ENCODE measurements around the gene GABRB3. TPM values are rescaled to one million over a fixed set of nuclear protein-coding genes. Genes with fewer than 3 reads are reported as not detected.

Gene GABRB3
- total RNA-seq, 2 donors from 2014 or later: 0.72 to 1.1 TPM

DNA sequence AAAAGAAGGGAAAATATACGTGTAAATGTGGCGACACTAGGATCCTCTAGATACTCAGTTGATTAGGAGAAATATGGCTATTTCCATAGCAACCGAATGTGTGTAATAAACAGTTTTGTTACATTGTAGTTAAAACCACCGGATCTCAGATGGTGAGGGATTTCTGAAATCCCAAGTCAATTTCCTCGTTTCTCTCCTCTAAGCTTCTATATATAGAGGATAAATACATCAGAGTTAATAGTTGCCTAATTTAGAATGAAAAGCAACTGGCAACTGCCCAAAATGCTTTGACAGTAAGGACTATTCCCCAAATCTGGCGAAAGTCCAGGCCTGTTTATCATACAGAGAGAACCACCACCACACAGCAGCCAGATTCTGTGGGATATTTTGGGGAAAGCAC, 112.6 kb downstream of the GABRB3 start:
- intact Hi-C loops (cut with DNase I): no loop called here
- DNase-seq: no peak

DNA sequence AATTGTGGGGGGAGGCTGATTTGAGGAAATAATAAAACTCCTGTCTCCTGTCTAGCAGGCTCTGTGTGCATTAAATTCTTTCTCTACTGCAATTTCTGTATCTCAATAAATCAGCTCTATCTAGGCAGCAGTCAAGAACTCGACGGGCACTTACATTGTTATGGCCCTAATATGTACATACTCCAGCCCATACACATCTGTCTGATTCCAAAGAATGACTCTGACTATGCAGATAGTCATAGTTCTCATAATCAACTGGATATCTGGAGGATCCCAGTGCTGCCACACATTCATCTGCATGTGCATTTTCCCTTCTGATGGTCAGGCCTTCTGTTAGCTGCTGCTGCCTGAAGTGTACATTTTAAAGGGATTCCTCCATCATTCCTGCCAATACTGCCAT, 114.6 kb downstream of the GABRB3 start:
- H3K4me3 ChIP-seq: no peak overlapping the region
- H3K36me3 ChIP-seq: no peaks in the 10 kb centered on the region
- DNase-seq: no peak
- H3K9ac ChIP-seq (ENCODE audit: low read depth in 2 of 2, low read length in 2 of 2): no peak overlapping the region
- no peaks in the 10 kb centered on the region for H3K9me3 ChIP-seq
- TF ChIP-seq, protein P1, sequence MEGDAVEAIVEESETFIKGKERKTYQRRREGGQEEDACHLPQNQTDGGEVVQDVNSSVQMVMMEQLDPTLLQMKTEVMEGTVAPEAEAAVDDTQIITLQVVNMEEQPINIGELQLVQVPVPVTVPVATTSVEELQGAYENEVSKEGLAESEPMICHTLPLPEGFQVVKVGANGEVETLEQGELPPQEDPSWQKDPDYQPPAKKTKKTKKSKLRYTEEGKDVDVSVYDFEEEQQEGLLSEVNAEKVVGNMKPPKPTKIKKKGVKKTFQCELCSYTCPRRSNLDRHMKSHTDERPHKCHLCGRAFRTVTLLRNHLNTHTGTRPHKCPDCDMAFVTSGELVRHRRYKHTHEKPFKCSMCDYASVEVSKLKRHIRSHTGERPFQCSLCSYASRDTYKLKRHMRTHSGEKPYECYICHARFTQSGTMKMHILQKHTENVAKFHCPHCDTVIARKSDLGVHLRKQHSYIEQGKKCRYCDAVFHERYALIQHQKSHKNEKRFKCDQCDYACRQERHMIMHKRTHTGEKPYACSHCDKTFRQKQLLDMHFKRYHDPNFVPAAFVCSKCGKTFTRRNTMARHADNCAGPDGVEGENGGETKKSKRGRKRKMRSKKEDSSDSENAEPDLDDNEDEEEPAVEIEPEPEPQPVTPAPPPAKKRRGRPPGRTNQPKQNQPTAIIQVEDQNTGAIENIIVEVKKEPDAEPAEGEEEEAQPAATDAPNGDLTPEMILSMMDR (IDR thresholded peaks at IDR 0.05): no peak
- no peak overlapping the region for H3K27ac ChIP-seq
- intact Hi-C loops (cut with DNase I): no loop called here
- no peaks in the 10 kb centered on the region for H3K4me1 ChIP-seq
- no peaks in the 10 kb centered on the region for H3K27me3 ChIP-seq

More for the DNA sequence above, 112.6 kb downstream of the GABRB3 start:
- H3K27me3 ChIP-seq: no peaks in the 10 kb centered on the region
- H3K36me3 ChIP-seq: no peaks in the 10 kb centered on the region
- H3K27ac ChIP-seq: no peak overlapping the region
- no peaks in the 10 kb centered on the region for H3K9me3 ChIP-seq
- no peak overlapping the region for H3K9ac ChIP-seq (ENCODE audit: low read depth in 2 of 2, low read length in 2 of 2)
- H3K4me1 ChIP-seq: no peaks in the 10 kb centered on the region
- TF ChIP-seq, protein P1 (IDR thresholded peaks at IDR 0.05): no peak
- H3K4me3 ChIP-seq: no peak overlapping the region

DNA sequence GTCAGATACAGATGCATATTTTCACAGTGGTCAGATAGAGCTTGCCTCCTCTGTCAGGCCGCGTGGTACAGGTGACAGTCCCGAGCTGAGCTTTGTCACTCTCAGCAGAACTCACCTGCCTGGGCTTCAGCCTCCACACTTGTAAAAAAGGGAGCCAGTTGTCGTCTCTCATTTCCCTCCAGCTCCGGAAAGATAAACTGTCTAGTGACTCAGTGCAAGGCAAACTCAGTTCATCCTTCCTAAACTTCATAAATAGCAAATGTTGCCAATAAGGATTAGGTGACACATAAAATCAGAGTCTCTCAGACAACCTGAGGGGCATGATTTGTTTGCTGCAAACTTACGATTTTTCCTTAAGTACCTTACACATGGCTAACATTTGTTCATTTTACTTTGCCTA, 116.8 kb downstream of the GABRB3 start:
- H3K4me3 ChIP-seq: no peak overlapping the region
- no peaks in the 10 kb centered on the region for H3K9me3 ChIP-seq
- intact Hi-C loops (cut with DNase I): no loop called here
- TF ChIP-seq, protein P1 (IDR thresholded peaks at IDR 0.05): no peak
- H3K36me3 ChIP-seq: no peaks in the 10 kb centered on the region
- no peaks in the 10 kb centered on the region for H3K27me3 ChIP-seq
- H3K27ac ChIP-seq: no peak overlapping the region
- no peaks in the 10 kb centered on the region for H3K4me1 ChIP-seq
- DNase-seq: no peak
- H3K9ac ChIP-seq (ENCODE audit: low read depth in 2 of 2, low read length in 2 of 2): no peak overlapping the region

DNA sequence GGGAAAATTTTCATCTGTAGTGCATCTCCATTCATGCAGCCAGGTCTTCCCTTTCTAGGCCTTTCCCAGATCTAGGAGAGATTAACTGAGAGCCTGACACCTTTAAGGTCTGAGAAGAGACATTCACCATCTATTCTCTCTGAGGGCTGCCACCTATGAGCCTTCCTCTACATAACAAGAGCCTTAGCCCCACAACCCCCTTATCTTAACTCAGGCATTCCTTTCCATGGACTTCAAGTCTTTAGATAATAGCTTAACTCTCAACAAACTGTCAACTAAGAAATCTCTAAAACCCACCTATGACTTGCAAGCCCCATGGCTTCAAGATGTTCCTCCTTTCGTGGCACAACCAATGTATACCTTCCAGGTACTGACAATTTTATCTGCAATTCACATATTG, 121.0 kb downstream of the GABRB3 start:
- H3K4me3 ChIP-seq: no peak overlapping the region
- H3K36me3 ChIP-seq: no peaks in the 10 kb centered on the region
- no peaks in the 10 kb centered on the region for H3K9me3 ChIP-seq
- H3K4me1 ChIP-seq: no peaks in the 10 kb centered on the region
- no peak overlapping the region for H3K27ac ChIP-seq
- no peak overlapping the region for H3K9ac ChIP-seq (ENCODE audit: low read depth in 2 of 2, low read length in 2 of 2)
- no peaks in the 10 kb centered on the region for H3K27me3 ChIP-seq
- no peak for DNase-seq
- intact Hi-C loops (cut with DNase I): no loop called here
- TF ChIP-seq, protein P1 (IDR thresholded peaks at IDR 0.05): no peak

DNA sequence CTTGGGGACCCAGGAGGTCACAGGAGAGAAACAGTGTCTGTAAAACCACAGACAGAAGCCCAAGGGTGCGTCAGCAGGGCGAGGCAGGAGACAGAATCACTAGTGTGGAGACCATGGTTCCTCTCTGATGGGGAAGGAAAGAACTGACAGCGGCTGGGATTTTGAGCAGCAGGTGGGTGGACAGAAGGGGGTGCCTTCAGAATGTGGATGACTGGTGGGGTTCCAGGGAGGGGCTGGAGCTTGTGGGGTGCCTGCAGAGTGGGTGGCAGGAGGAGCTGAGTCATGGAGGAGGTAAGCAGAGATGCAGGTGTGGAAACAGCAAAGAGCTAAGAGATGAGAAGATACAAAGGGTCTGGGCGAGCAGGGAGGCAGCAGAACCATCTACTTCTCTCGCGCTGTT, 124.2 kb downstream of the GABRB3 start:
- no peak overlapping the region for H3K27ac ChIP-seq
- H3K36me3 ChIP-seq: no peaks in the 10 kb centered on the region
- H3K27me3 ChIP-seq: no peaks in the 10 kb centered on the region
- H3K9me3 ChIP-seq: no peaks in the 10 kb centered on the region
- TF ChIP-seq, protein P1 (IDR thresholded peaks at IDR 0.05): no peak
- intact Hi-C loops (cut with DNase I): no loop called here
- H3K4me3 ChIP-seq: no peak overlapping the region
- no peaks in the 10 kb centered on the region for H3K4me1 ChIP-seq
- no peak overlapping the region for H3K9ac ChIP-seq (ENCODE audit: low read depth in 2 of 2, low read length in 2 of 2)
- no peak for DNase-seq

DNA sequence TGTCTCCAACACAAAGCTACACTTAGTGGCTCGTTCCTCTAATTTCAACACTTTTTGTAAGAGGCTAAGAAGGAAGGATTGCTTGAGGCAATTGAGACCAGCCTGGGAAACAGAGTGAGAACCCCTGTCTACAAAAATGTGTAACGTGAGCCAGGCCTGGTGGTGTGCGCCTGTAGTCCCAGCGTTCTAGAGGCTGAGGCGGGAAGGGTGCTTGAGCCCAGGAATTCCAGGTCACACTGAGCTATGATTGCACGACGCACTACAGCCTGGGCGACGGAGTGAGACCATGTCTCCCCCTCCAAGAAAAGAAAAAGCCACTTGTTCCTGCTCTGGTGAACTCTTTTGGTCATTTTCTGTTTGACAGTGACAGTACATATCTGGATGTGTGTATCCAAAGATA, 127.9 kb downstream of the GABRB3 start:
- Histone ChIP-seq H3K4me3 (no peak overlapping the region), H3K27ac (no peak overlapping the region), H3K9ac (ENCODE audit: low read depth in 2 of 2, low read length in 2 of 2) (no peak overlapping the region), H3K4me1 (no peaks in the 10 kb centered on the region), H3K9me3 (no peaks in the 10 kb centered on the region), H3K27me3 (no peaks in the 10 kb centered on the region), H3K36me3 (no peaks in the 10 kb centered on the region)
- TF ChIP-seq, protein P1 (IDR thresholded peaks at IDR 0.05): no peak
- intact Hi-C loops (cut with DNase I): no loop called here
- no peak for DNase-seq
